ENCODE measurements around the gene PRDM16.

PRDM16 gene

DNA sequence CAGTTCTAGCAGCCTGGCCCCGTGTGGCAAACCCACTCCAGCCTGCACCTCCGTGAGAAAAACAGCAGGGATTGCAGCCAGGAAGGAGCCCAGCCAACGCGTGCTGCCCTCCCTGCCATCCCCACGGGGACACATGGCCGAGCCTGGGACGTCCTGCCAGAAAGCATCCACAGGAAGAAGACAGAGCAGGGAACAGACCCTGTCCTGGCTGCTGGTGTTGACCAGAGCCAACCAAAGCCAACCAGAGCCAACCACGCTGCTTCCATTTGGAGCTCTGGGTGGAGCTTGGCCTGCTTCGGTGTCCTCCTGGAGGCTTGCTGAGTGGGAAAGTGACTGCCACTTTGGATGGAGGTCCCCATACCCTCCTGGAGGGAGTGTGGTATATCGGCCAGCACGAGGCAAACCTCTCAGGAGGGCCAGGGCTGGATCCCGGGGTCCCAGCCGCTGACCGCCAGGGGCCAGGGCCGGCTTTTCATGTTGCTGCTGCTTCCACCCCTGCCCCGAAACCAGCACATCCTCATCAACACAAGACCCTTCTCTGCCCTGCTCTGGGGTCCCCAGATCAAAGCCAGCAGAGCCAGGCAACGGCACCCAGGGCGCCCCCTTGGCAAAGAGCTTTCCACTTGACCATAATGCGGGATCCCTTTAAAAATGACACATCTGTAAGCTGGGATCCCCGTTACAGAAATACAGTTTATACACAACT, 304.9 kb downstream of the PRDM16 start:
- H3K9me3 ChIP-seq (ENCODE audit: control insufficient read depth in 2 of 2, low read length in 2 of 2) = no peaks in the 10 kb centered on the region
- H3K4me3 ChIP-seq (ENCODE audit: low read length in 2 of 2) = no peak overlapping the region
- no peak overlapping the region for H3K27ac ChIP-seq (ENCODE audit: low read length)
- H3K36me3 ChIP-seq (ENCODE audit: control insufficient read depth in 2 of 2, insufficient read depth in 2 of 2, low read length in 2 of 2) = no peaks in the 10 kb centered on the region
- peaks cover 16% of the 10 kb centered on the region for H3K4me1 ChIP-seq (ENCODE audit: control insufficient read depth, insufficient read depth, low read length)
- H3K9ac ChIP-seq (ENCODE audit: low read length in 2 of 2) = no peak overlapping the region
- H3K27me3 ChIP-seq (ENCODE audit: control insufficient read depth in 1 of 2, insufficient read depth in 2 of 2, low read length in 2 of 2) = no peaks in the 10 kb centered on the region

- H3K27me3 ChIP-seq (ENCODE audit: control insufficient read depth in 1 of 2, insufficient read depth in 2 of 2, low read length in 2 of 2) = no peaks in the 10 kb centered on the region
- peaks cover 4% of the 10 kb centered on the region for H3K4me1 ChIP-seq (ENCODE audit: control insufficient read depth, insufficient read depth, low read length)
- H3K4me3 ChIP-seq (ENCODE audit: low read length in 2 of 2) = no peak overlapping the region
- no peaks in the 10 kb centered on the region for H3K9me3 ChIP-seq (ENCODE audit: control insufficient read depth in 2 of 2, low read length in 2 of 2)
- H3K27ac ChIP-seq (ENCODE audit: low read length) = no peak overlapping the region
- H3K36me3 ChIP-seq (ENCODE audit: control insufficient read depth in 2 of 2, insufficient read depth in 2 of 2, low read length in 2 of 2) = no peaks in the 10 kb centered on the region
- H3K9ac ChIP-seq (ENCODE audit: low read length in 2 of 2) = no peak overlapping the region
Observed at GRCh38 chr1:3375245-3375644, 306.2 kb downstream of the PRDM16 start.

GRCh38 chr1:3377166-3377565, 308.2 kb downstream of the PRDM16 start:
- H3K9ac ChIP-seq (ENCODE audit: low read length in 2 of 2) = no peak overlapping the region
- peaks cover 0 to 2% of the 10 kb centered on the region in 2 donors for H3K27me3 ChIP-seq (ENCODE audit: control insufficient read depth in 1 of 2, insufficient read depth in 2 of 2, low read length in 2 of 2)
- no peaks in the 10 kb centered on the region for H3K4me1 ChIP-seq (ENCODE audit: control insufficient read depth, insufficient read depth, low read length)
- no peaks in the 10 kb centered on the region for H3K36me3 ChIP-seq (ENCODE audit: control insufficient read depth in 2 of 2, insufficient read depth in 2 of 2, low read length in 2 of 2)
- H3K4me3 ChIP-seq (ENCODE audit: low read length in 2 of 2) = no peak overlapping the region
- H3K9me3 ChIP-seq (ENCODE audit: control insufficient read depth in 2 of 2, low read length in 2 of 2) = no peaks in the 10 kb centered on the region
- no peak overlapping the region for H3K27ac ChIP-seq (ENCODE audit: low read length)

DNA sequence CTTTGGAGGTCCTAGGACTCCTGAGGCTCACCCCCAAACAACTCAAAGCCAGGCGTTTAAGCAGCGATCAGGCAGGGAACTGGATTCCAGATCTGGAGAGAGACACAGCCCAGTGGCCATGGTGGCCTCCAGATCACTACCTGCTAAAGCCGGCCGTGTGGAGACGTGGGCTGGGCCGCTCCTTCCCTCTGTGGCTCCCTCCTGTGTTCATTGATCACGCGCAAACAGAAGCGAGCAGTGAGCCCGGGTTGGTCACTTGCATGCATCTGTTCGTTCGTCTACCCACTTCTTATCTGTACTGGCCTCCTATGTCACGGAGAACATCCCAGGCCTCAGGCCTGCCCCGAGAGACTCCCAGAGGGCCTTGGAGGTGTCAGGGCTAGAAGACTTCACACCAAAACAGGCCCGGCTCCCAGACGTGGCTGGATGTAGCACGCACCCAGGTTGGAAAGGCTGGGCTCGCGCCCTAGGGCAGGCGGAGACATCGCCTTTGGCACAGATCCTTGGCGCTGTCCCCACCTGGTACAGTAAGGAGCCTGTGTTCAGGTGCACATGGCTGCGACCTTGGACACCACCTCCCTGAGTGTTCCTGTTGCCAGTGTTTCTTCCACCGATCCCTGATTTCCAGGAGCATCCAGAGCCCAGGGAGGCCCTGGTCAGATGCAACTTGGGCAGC, 308.7 kb downstream of the PRDM16 start:
- H3K27ac ChIP-seq (ENCODE audit: low read length) = no peak overlapping the region
- no peak overlapping the region for H3K4me3 ChIP-seq (ENCODE audit: low read length in 2 of 2)
- H3K9me3 ChIP-seq (ENCODE audit: control insufficient read depth in 2 of 2, low read length in 2 of 2) = no peaks in the 10 kb centered on the region
- no peaks in the 10 kb centered on the region for H3K4me1 ChIP-seq (ENCODE audit: control insufficient read depth, insufficient read depth, low read length)
- H3K36me3 ChIP-seq (ENCODE audit: control insufficient read depth in 2 of 2, insufficient read depth in 2 of 2, low read length in 2 of 2) = no peaks in the 10 kb centered on the region
- no peak overlapping the region for H3K9ac ChIP-seq (ENCODE audit: low read length in 2 of 2)
- H3K27me3 ChIP-seq (ENCODE audit: control insufficient read depth in 1 of 2, insufficient read depth in 2 of 2, low read length in 2 of 2) = peaks cover 0 to 5% of the 10 kb centered on the region in 2 donors

GRCh38 chr1:3378411-3379208, 309.6 kb downstream of the PRDM16 start:
- no peak overlapping the region for H3K27ac ChIP-seq (ENCODE audit: low read length)
- H3K27me3 ChIP-seq (ENCODE audit: control insufficient read depth in 1 of 2, insufficient read depth in 2 of 2, low read length in 2 of 2) = peaks cover 0 to 5% of the 10 kb centered on the region in 2 donors
- no peaks in the 10 kb centered on the region for H3K36me3 ChIP-seq (ENCODE audit: control insufficient read depth in 2 of 2, insufficient read depth in 2 of 2, low read length in 2 of 2)
- no peak overlapping the region for H3K9ac ChIP-seq (ENCODE audit: low read length in 2 of 2)
- no peak overlapping the region for H3K4me3 ChIP-seq (ENCODE audit: low read length in 2 of 2)
- no peaks in the 10 kb centered on the region for H3K9me3 ChIP-seq (ENCODE audit: control insufficient read depth in 2 of 2, low read length in 2 of 2)
- H3K4me1 ChIP-seq (ENCODE audit: control insufficient read depth, insufficient read depth, low read length) = no peaks in the 10 kb centered on the region

DNA sequence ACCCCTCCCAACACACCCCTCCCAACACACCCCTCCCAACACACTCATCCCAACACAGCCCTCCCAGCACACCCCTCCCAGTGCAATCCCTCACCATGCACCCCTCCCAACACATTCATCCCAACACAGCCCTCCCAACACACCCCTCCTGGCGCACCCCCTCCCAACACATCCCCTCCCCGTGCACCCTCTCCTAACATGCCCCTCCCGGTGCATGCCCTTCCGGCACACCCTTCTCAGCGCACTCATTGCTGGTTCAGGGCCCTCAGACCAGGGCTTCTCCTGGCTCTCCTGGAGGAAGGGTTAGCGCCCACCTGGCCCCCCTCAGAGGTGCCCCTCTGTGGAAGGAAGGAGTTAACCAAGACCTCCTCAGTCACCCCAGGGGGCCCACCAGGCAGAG, 310.9 kb downstream of the PRDM16 start:
- no peaks in the 10 kb centered on the region for H3K36me3 ChIP-seq (ENCODE audit: control insufficient read depth in 2 of 2, insufficient read depth in 2 of 2, low read length in 2 of 2)
- H3K9me3 ChIP-seq (ENCODE audit: control insufficient read depth in 2 of 2, low read length in 2 of 2) = no peaks in the 10 kb centered on the region
- no peak overlapping the region for H3K4me3 ChIP-seq (ENCODE audit: low read length in 2 of 2)
- H3K27ac ChIP-seq (ENCODE audit: low read length) = no peak overlapping the region
- H3K9ac ChIP-seq (ENCODE audit: low read length in 2 of 2) = no peak overlapping the region
- no peaks in the 10 kb centered on the region for H3K4me1 ChIP-seq (ENCODE audit: control insufficient read depth, insufficient read depth, low read length)
- peaks cover 0 to 11% of the 10 kb centered on the region in 2 donors for H3K27me3 ChIP-seq (ENCODE audit: control insufficient read depth in 1 of 2, insufficient read depth in 2 of 2, low read length in 2 of 2)

- H3K36me3 ChIP-seq (ENCODE audit: control insufficient read depth in 2 of 2, insufficient read depth in 2 of 2, low read length in 2 of 2) = no peaks in the 10 kb centered on the region
- H3K4me3 ChIP-seq (ENCODE audit: low read length in 2 of 2) = no peak overlapping the region
- no peak overlapping the region for H3K27ac ChIP-seq (ENCODE audit: low read length)
- no peaks in the 10 kb centered on the region for H3K4me1 ChIP-seq (ENCODE audit: control insufficient read depth, insufficient read depth, low read length)
- H3K9ac ChIP-seq (ENCODE audit: low read length in 2 of 2) = no peak overlapping the region
- peaks cover 0 to 11% of the 10 kb centered on the region in 2 donors for H3K27me3 ChIP-seq (ENCODE audit: control insufficient read depth in 1 of 2, insufficient read depth in 2 of 2, low read length in 2 of 2)
- H3K9me3 ChIP-seq (ENCODE audit: control insufficient read depth in 2 of 2, low read length in 2 of 2) = no peaks in the 10 kb centered on the region
Observed at GRCh38 chr1:3380469-3380868, 311.5 kb downstream of the PRDM16 start.

DNA sequence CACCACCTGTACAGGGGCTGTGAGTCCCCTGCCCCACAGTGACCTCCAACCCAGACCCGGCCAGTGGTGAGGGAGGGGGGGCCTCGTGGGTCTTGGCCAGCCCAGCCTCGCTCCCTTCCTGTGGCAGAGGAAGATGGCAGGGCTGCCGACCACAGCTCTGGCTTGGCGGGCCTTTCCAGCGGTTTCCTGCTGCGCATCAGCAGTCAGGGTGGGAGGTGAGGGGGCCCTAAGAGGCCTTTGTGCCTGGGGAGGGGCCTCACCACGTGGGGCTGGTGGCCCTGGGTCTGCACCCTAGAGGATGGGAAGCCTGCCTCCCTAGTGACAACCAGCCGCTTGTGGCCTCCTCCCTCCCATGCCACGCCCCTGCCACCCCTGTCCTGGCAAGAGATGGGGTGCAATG, 312.9 kb downstream of the PRDM16 start:
- H3K9ac ChIP-seq (ENCODE audit: low read length in 2 of 2) = no peak overlapping the region
- peaks cover 0 to 11% of the 10 kb centered on the region in 2 donors for H3K27me3 ChIP-seq (ENCODE audit: control insufficient read depth in 1 of 2, insufficient read depth in 2 of 2, low read length in 2 of 2)
- H3K4me3 ChIP-seq (ENCODE audit: low read length in 2 of 2) = no peak overlapping the region
- no peaks in the 10 kb centered on the region for H3K36me3 ChIP-seq (ENCODE audit: control insufficient read depth in 2 of 2, insufficient read depth in 2 of 2, low read length in 2 of 2)
- H3K27ac ChIP-seq (ENCODE audit: low read length) = no peak overlapping the region
- no peaks in the 10 kb centered on the region for H3K9me3 ChIP-seq (ENCODE audit: control insufficient read depth in 2 of 2, low read length in 2 of 2)
- H3K4me1 ChIP-seq (ENCODE audit: control insufficient read depth, insufficient read depth, low read length) = no peaks in the 10 kb centered on the region

DNA sequence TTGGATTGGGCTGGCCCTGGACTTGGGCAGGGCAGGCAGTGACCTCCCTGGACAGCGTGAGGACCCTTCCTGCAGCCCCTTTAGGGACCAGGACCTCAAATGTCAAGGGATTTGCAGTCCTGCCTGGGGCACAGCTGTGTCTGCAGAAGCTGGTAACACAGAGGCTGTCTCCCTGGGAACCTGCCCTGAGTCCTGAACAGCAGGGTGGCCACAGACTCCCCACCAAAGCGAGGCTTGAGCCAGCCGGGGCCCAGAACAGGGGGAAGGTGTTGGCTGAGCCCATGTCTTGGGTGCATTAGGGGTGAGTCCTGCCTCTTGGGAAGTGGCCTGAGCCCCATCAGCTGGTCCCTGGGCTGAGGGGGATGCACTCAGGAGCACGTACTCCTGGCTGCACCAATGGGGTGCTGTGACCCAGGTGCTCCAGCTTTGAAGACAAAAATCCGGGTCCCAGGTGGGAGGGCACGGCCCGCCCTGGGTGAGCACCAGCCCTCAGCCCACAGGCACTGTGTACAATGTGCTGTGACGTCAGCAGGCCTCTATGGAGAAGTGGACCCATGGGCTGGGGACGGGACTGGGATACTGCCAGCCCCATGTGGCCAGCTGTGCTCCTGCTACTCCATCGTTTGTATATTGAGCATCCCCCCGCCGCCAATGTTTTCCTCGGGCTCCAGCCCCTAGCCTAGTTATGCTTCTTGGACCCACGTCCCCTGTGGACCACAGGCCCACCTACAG, 313.5 kb downstream of the PRDM16 start:
- H3K27me3 ChIP-seq (ENCODE audit: control insufficient read depth in 1 of 2, insufficient read depth in 2 of 2, low read length in 2 of 2) = peaks cover 0 to 16% of the 10 kb centered on the region in 2 donors
- no peaks in the 10 kb centered on the region for H3K36me3 ChIP-seq (ENCODE audit: control insufficient read depth in 2 of 2, insufficient read depth in 2 of 2, low read length in 2 of 2)
- H3K9me3 ChIP-seq (ENCODE audit: control insufficient read depth in 2 of 2, low read length in 2 of 2) = no peaks in the 10 kb centered on the region
- no peak overlapping the region for H3K27ac ChIP-seq (ENCODE audit: low read length)
- H3K4me3 ChIP-seq (ENCODE audit: low read length in 2 of 2) = no peak overlapping the region
- H3K4me1 ChIP-seq (ENCODE audit: control insufficient read depth, insufficient read depth, low read length) = no peaks in the 10 kb centered on the region
- no peak overlapping the region for H3K9ac ChIP-seq (ENCODE audit: low read length in 2 of 2)

GRCh38 chr1:3383679-3384078, 314.7 kb downstream of the PRDM16 start:
- Histone ChIP-seq H3K9ac (ENCODE audit: low read length in 2 of 2) (no peak overlapping the region), H3K27me3 (ENCODE audit: control insufficient read depth in 1 of 2, insufficient read depth in 2 of 2, low read length in 2 of 2) (peaks cover 0 to 22% of the 10 kb centered on the region in 2 donors), H3K9me3 (ENCODE audit: control insufficient read depth in 2 of 2, low read length in 2 of 2) (no peaks in the 10 kb centered on the region), H3K27ac (ENCODE audit: low read length) (no peak overlapping the region), H3K36me3 (ENCODE audit: control insufficient read depth in 2 of 2, insufficient read depth in 2 of 2, low read length in 2 of 2) (no peaks in the 10 kb centered on the region), H3K4me1 (ENCODE audit: control insufficient read depth, insufficient read depth, low read length) (no peaks in the 10 kb centered on the region), H3K4me3 (ENCODE audit: low read length in 2 of 2) (no peak overlapping the region)
